Uterus (tissue), 4 donors: Measurements from ENCODE around the gene PRDX2. TPM values are rescaled to one million over a fixed set of nuclear protein-coding genes. Genes with fewer than 3 reads are reported as not detected.

ENCODE experiments used
- DNase-seq, 2 donors: peaks; one replicate each; pipeline ENCODE4 v3.0.0-alpha.2; 2019 to 2020
- H3K27ac ChIP-seq, 2 donors: fragments of 200-600 bp; sonication (generic); 1 replicate in 1 of 2; 2 replicates in 1 of 2; pipeline ENCODE4 v1.5.1; 2016 to 2018
- H3K27me3 ChIP-seq, 2 donors: fragments of 200-600 bp; sonication (generic); one replicate each; pipeline ENCODE4 v1.5.1; 2018 to 2019; ENCODE audit warnings: control low read depth in 1 of 2
- H3K36me3 ChIP-seq, 2 donors: fragments of 200-600 bp; sonication (generic); one replicate each; pipeline ENCODE4 v1.5.1; 2019; ENCODE audit warnings: control low read depth in 1 of 2
- H3K4me1 ChIP-seq, 2 donors: fragments of 200-600 bp; sonication (generic); one replicate each; pipeline ENCODE4 v1.5.1; 2018 to 2019; ENCODE audit warnings: control low read depth in 1 of 2
- H3K4me3 ChIP-seq, 2 donors: fragments of 200-600 bp; sonication (generic); 1 replicate in 1 of 2; 2 replicates in 1 of 2; pipeline ENCODE4 v1.5.1; 2018 to 2019; ENCODE audit warnings: mild to moderate bottlenecking in 1 of 2
- H3K9me3 ChIP-seq, 2 donors: fragments of 200-600 bp; sonication (generic); one replicate each; pipeline ENCODE4 v1.5.1; 2019; ENCODE audit warnings: control low read depth in 1 of 2
- CTCF ChIP-seq, 4 experiments: fragments of 200-600 bp in 2 of 4; fragments of 450-650 bp in 2 of 4; sonication (generic) in 2 of 4; IDR thresholded peaks; one replicate each; pipeline ENCODE4 v1.5.1; 2016 to 2019; ENCODE audit warnings: antibody characterized with exemption in 4 of 4, mild to moderate bottlenecking in 2 of 4, moderate library complexity in 1 of 4
- POLR2A ChIP-seq, 2 donors: fragments of 450-650 bp; IDR thresholded peaks; one replicate each; pipeline ENCODE4 v1.6.1; 2016; ENCODE audit warnings: antibody characterized with exemption in 2 of 2, mild to moderate bottlenecking in 1 of 2, moderate library complexity in 1 of 2
- intact Hi-C: fragments of 100-400 bp; cut with DNase I; formaldehyde crosslinking; loops from one replicate; pipeline ENCODE4 v1.15.1; 2023; ENCODE audit warnings: low total_unique reads
- total RNA-seq, 4 donors: library from RNA; depleted of rRNA in 3 of 4; stranded (reverse); fragments of >200 nt in 3 of 4; gene quantifications; one replicate each; pipeline versions ENCODE4 v1.1.0 to v1.2.4, GENCODE V29; 2014 to 2023
- donor health status: DM: yes; HTN: yes; CAD: no.

The PRDX2 gene
- total RNA-seq, 4 donors from 2014 or later = 148 to 178 (median 163) TPM

- H3K4me3 ChIP-seq = peak overlapping the region; percentile 84 to 87
- intact Hi-C loops = no loop called here
Observed at GRCh38 chr19:12794196-12794941, 7.2 kb downstream of the PRDX2 start.

GRCh38 chr19:12793290-12794195, 8.1 kb downstream of the PRDX2 start:
- Histone ChIP-seq H3K4me3 (peak overlapping the region; percentile 84 to 87), H3K27ac (peak overlapping the region; percentile 98 to 100), H3K9me3 (no peaks in the 10 kb centered on the region), H3K4me1 (peaks cover 0 to 1% of the 10 kb centered on the region in 2 donors), H3K27me3 (no peaks in the 10 kb centered on the region), H3K36me3 (no peaks in the 10 kb centered on the region)
- TF ChIP-seq POLR2A (IDR thresholded peaks at IDR 0.05) (peak; percentile 67 to 87), CTCF (IDR thresholded peaks at IDR 0.05) (no peak)
- DNase-seq = peak; percentile 90 to 95
- intact Hi-C loops = loop anchor here (2.0 kb wide), 1 partner anchor 17 kb away; no protein-coding TSS in a partner anchor

More at GRCh38 chr19:12794196-12794941, 7.2 kb downstream of the PRDX2 start:
- H3K27ac ChIP-seq = peak overlapping the region; percentile 98 to 100
- no peaks in the 10 kb centered on the region for H3K36me3 ChIP-seq
- TF ChIP-seq POLR2A (IDR thresholded peaks at IDR 0.05) (no peak), CTCF (IDR thresholded peaks at IDR 0.05) (no peak)
- no peaks in the 10 kb centered on the region for H3K27me3 ChIP-seq
- no peak for DNase-seq
- H3K4me1 ChIP-seq = no peaks in the 10 kb centered on the region
- no peaks in the 10 kb centered on the region for H3K9me3 ChIP-seq

- Histone ChIP-seq H3K4me3 (peak overlapping the region; percentile 84 to 87), H3K36me3 (no peaks in the 10 kb centered on the region), H3K27ac (peak overlapping the region; percentile 98 to 100), H3K27me3 (no peaks in the 10 kb centered on the region), H3K9me3 (no peaks in the 10 kb centered on the region), H3K4me1 (peaks cover 0 to 8% of the 10 kb centered on the region in 2 donors)
- intact Hi-C loops = loop anchor here (2.0 kb wide), 1 partner anchor 16 kb away; no protein-coding TSS in a partner anchor
- TF ChIP-seq POLR2A (IDR thresholded peaks at IDR 0.05) (no peak), CTCF (IDR thresholded peaks at IDR 0.05) (no peak)
- no peak for DNase-seq
Observed at GRCh38 chr19:12792853-12793289, 8.7 kb downstream of the PRDX2 start.

GRCh38 chr19:12792051-12792852, 9.3 kb downstream of the PRDX2 start:
- peak in 1 of 2 donors; percentile 35 for TF ChIP-seq POLR2A (IDR thresholded peaks at IDR 0.05)
- TF ChIP-seq CTCF (IDR thresholded peaks at IDR 0.05) = peak in 1 of 4 experiments; percentile 14
- no peaks in the 10 kb centered on the region for H3K36me3 ChIP-seq
- peaks cover 0 to 10% of the 10 kb centered on the region in 2 donors for H3K4me1 ChIP-seq

More at GRCh38 chr19:12792051-12792852, 9.3 kb downstream of the PRDX2 start:
- DNase-seq = peak; percentile 59 to 61
- Histone ChIP-seq H3K4me3 (peak overlapping the region; percentile 84 to 87), H3K27ac (peak overlapping the region; percentile 98 to 100), H3K27me3 (no peaks in the 10 kb centered on the region), H3K9me3 (no peaks in the 10 kb centered on the region)
- intact Hi-C loops = loop anchor here (2.0 kb wide), 1 partner anchor 15 kb away; no protein-coding TSS in a partner anchor
